ENCODE results near the gene CENPB.

The CENPB gene

GRCh38 chr20:3784863-3785239, 1.7 kb downstream of the CENPB start:
- Histone ChIP-seq H3K79me1 (ENCODE audit: low read depth, low read length) (peaks cover 11% of the 10 kb centered on the region), H3K23ac (ENCODE audit: low read depth, low read length, poor library complexity) (peak overlapping the region; percentile 66), H3K18ac (ENCODE audit: low read length) (no peak overlapping the region), H3K9ac (ENCODE audit: low read depth, low read length, poor library complexity) (no peak overlapping the region), H3K27me3 (ENCODE audit: control insufficient read depth in 3 of 3, insufficient read depth in 3 of 3, low read depth in 1 of 3, low read length in 3 of 3) (peaks cover 0 to 4% (median under 1%) of the 10 kb centered on the region in 3 experiments), H3K4ac (ENCODE audit: low read length) (no peak overlapping the region), H2BK12ac (ENCODE audit: low read length) (no peak overlapping the region), H3K27ac (replicated peaks; ENCODE audit: low read length) (no peak overlapping the region), H4K8ac (ENCODE audit: low read depth, low read length) (no peak overlapping the region), H2AK5ac (ENCODE audit: low read depth, low read length) (no peak overlapping the region), H2BK15ac (ENCODE audit: low read length) (no peak overlapping the region), H3K4me1 (ENCODE audit: control insufficient read depth in 2 of 2, insufficient read depth in 1 of 2, low read depth in 1 of 2, low read length in 2 of 2) (peaks cover 3 to 17% of the 10 kb centered on the region in 2 donors), H2BK120ac (ENCODE audit: low read depth, low read length) (no peak overlapping the region), H3K36me3 (replicated peaks in 1 of 2; ENCODE audit: control insufficient read depth in 2 of 2, insufficient read depth in 2 of 2, low read length in 2 of 2) (peaks cover 0 to 4% of the 10 kb centered on the region in 2 donors), H3K4me3 (ENCODE audit: low read length in 2 of 2) (no peak overlapping the region), H2AFZ (ENCODE audit: low read length) (no peak overlapping the region), H3K14ac (ENCODE audit: low read length) (no peak overlapping the region), H3K9me3 (replicated peaks in 1 of 2; ENCODE audit: control insufficient read depth in 2 of 2, insufficient read depth in 1 of 2, low read depth in 1 of 2, low read length in 2 of 2) (no peaks in the 10 kb centered on the region), H2BK5ac (ENCODE audit: low read length) (no peak overlapping the region), H4K91ac (ENCODE audit: low read depth, low read length, poor library complexity) (no peak overlapping the region), H3K4me2 (ENCODE audit: insufficient read depth, low read length, poor library complexity, severe bottlenecking) (no peak overlapping the region)
- WGBS, 2 donors (ENCODE audit: extremely low coverage in 2 of 2, insufficient read length in 2 of 2, insufficient replicate concordance in 1 of 2): no CpG with 5 or more reads among the region's 6 CpGs
- no peak for DNase-seq (ENCODE audit: low spot score)

- H2BK15ac ChIP-seq (ENCODE audit: low read length): no peak overlapping the region
- no peaks in the 10 kb centered on the region for H3K9me3 ChIP-seq (replicated peaks in 1 of 2; ENCODE audit: control insufficient read depth in 2 of 2, insufficient read depth in 1 of 2, low read depth in 1 of 2, low read length in 2 of 2)
- H3K36me3 ChIP-seq (replicated peaks in 1 of 2; ENCODE audit: control insufficient read depth in 2 of 2, insufficient read depth in 2 of 2, low read length in 2 of 2): peaks cover 0 to 4% of the 10 kb centered on the region in 2 donors
- no peak overlapping the region for H3K4me3 ChIP-seq (ENCODE audit: low read length in 2 of 2)
- no peak overlapping the region for H3K4ac ChIP-seq (ENCODE audit: low read length)
- H3K27me3 ChIP-seq (ENCODE audit: control insufficient read depth in 3 of 3, insufficient read depth in 3 of 3, low read depth in 1 of 3, low read length in 3 of 3): peaks cover 0 to 9% (median 5%) of the 10 kb centered on the region in 3 experiments
- no peak overlapping the region for H3K9ac ChIP-seq (ENCODE audit: low read depth, low read length, poor library complexity)
- H4K8ac ChIP-seq (ENCODE audit: low read depth, low read length): no peak overlapping the region
- no CpG with 5 or more reads among the region's 17 CpGs for WGBS, 2 donors (ENCODE audit: extremely low coverage in 2 of 2, insufficient read length in 2 of 2, insufficient replicate concordance in 1 of 2)
- no peak overlapping the region for H3K4me2 ChIP-seq (ENCODE audit: insufficient read depth, low read length, poor library complexity, severe bottlenecking)
- no peak overlapping the region for H3K18ac ChIP-seq (ENCODE audit: low read length)
- H2BK12ac ChIP-seq (ENCODE audit: low read length): no peak overlapping the region
- H3K79me1 ChIP-seq (ENCODE audit: low read depth, low read length): peaks cover 11% of the 10 kb centered on the region
- no peak overlapping the region for H4K91ac ChIP-seq (ENCODE audit: low read depth, low read length, poor library complexity)
- no peak overlapping the region for H2AFZ ChIP-seq (ENCODE audit: low read length)
- no peak overlapping the region for H3K14ac ChIP-seq (ENCODE audit: low read length)
- no peak overlapping the region for H2BK120ac ChIP-seq (ENCODE audit: low read depth, low read length)
- H2AK5ac ChIP-seq (ENCODE audit: low read depth, low read length): no peak overlapping the region
- no peak overlapping the region for H3K27ac ChIP-seq (replicated peaks; ENCODE audit: low read length)
- no peak for DNase-seq (ENCODE audit: low spot score)
- H3K23ac ChIP-seq (ENCODE audit: low read depth, low read length, poor library complexity): peak overlapping the region; percentile 66
- H3K4me1 ChIP-seq (ENCODE audit: control insufficient read depth in 2 of 2, insufficient read depth in 1 of 2, low read depth in 1 of 2, low read length in 2 of 2): peaks cover 3 to 17% of the 10 kb centered on the region in 2 donors
- no peak overlapping the region for H2BK5ac ChIP-seq (ENCODE audit: low read length)
These were observed 2.2 kb downstream of the CENPB start for GRCh38 chr20:3784216-3784853.

GRCh38 chr20:3783511-3784195, 2.9 kb downstream of the CENPB start:
- Histone ChIP-seq H3K18ac (ENCODE audit: low read length) (no peak overlapping the region), H3K27me3 (ENCODE audit: control insufficient read depth in 3 of 3, insufficient read depth in 3 of 3, low read depth in 1 of 3, low read length in 3 of 3) (peaks cover under 1 to 14% (median 12%) of the 10 kb centered on the region in 3 experiments), H2BK12ac (ENCODE audit: low read length) (no peak overlapping the region), H4K91ac (ENCODE audit: low read depth, low read length, poor library complexity) (no peak overlapping the region), H3K36me3 (replicated peaks in 1 of 2; ENCODE audit: control insufficient read depth in 2 of 2, insufficient read depth in 2 of 2, low read length in 2 of 2) (peaks cover 0 to 4% of the 10 kb centered on the region in 2 donors), H2BK120ac (ENCODE audit: low read depth, low read length) (no peak overlapping the region), H2AK5ac (ENCODE audit: low read depth, low read length) (no peak overlapping the region), H3K79me1 (ENCODE audit: low read depth, low read length) (peaks cover 11% of the 10 kb centered on the region), H2BK5ac (ENCODE audit: low read length) (no peak overlapping the region), H3K9ac (ENCODE audit: low read depth, low read length, poor library complexity) (no peak overlapping the region), H3K4me1 (ENCODE audit: control insufficient read depth in 2 of 2, insufficient read depth in 1 of 2, low read depth in 1 of 2, low read length in 2 of 2) (peaks cover 3 to 17% of the 10 kb centered on the region in 2 donors), H3K4ac (ENCODE audit: low read length) (no peak overlapping the region), H3K4me3 (ENCODE audit: low read length in 2 of 2) (no peak overlapping the region), H4K8ac (ENCODE audit: low read depth, low read length) (no peak overlapping the region), H3K9me3 (replicated peaks in 1 of 2; ENCODE audit: control insufficient read depth in 2 of 2, insufficient read depth in 1 of 2, low read depth in 1 of 2, low read length in 2 of 2) (no peaks in the 10 kb centered on the region), H3K14ac (ENCODE audit: low read length) (no peak overlapping the region), H3K27ac (replicated peaks; ENCODE audit: low read length) (no peak overlapping the region), H3K23ac (ENCODE audit: low read depth, low read length, poor library complexity) (no peak overlapping the region), H2AFZ (ENCODE audit: low read length) (no peak overlapping the region), H3K4me2 (ENCODE audit: insufficient read depth, low read length, poor library complexity, severe bottlenecking) (no peak overlapping the region), H2BK15ac (ENCODE audit: low read length) (no peak overlapping the region)
- no peak for DNase-seq (ENCODE audit: low spot score)
- WGBS, 2 donors (ENCODE audit: extremely low coverage in 2 of 2, insufficient read length in 2 of 2, insufficient replicate concordance in 1 of 2): no CpG with 5 or more reads among the region's 10 CpGs

GRCh38 chr20:3783068-3783489, 3.5 kb downstream of the CENPB start:
- H2BK120ac ChIP-seq (ENCODE audit: low read depth, low read length): no peak overlapping the region
- no CpG with 5 or more reads among the region's 2 CpGs for WGBS, 2 donors (ENCODE audit: extremely low coverage in 2 of 2, insufficient read length in 2 of 2, insufficient replicate concordance in 1 of 2)

More at GRCh38 chr20:3783068-3783489, 3.5 kb downstream of the CENPB start:
- Histone ChIP-seq H3K27me3 (ENCODE audit: control insufficient read depth in 3 of 3, insufficient read depth in 3 of 3, low read depth in 1 of 3, low read length in 3 of 3) (peaks cover 2 to 20% (median 18%) of the 10 kb centered on the region in 3 experiments), H4K8ac (ENCODE audit: low read depth, low read length) (no peak overlapping the region), H3K14ac (ENCODE audit: low read length) (no peak overlapping the region), H2AFZ (ENCODE audit: low read length) (no peak overlapping the region), H2AK5ac (ENCODE audit: low read depth, low read length) (no peak overlapping the region), H3K4ac (ENCODE audit: low read length) (no peak overlapping the region), H3K18ac (ENCODE audit: low read length) (no peak overlapping the region), H3K4me3 (ENCODE audit: low read length in 2 of 2) (no peak overlapping the region), H3K9ac (ENCODE audit: low read depth, low read length, poor library complexity) (no peak overlapping the region), H3K9me3 (replicated peaks in 1 of 2; ENCODE audit: control insufficient read depth in 2 of 2, insufficient read depth in 1 of 2, low read depth in 1 of 2, low read length in 2 of 2) (no peaks in the 10 kb centered on the region), H2BK5ac (ENCODE audit: low read length) (no peak overlapping the region), H3K4me1 (ENCODE audit: control insufficient read depth in 2 of 2, insufficient read depth in 1 of 2, low read depth in 1 of 2, low read length in 2 of 2) (peaks cover 3 to 19% of the 10 kb centered on the region in 2 donors), H3K4me2 (ENCODE audit: insufficient read depth, low read length, poor library complexity, severe bottlenecking) (no peak overlapping the region), H2BK15ac (ENCODE audit: low read length) (no peak overlapping the region), H3K79me1 (ENCODE audit: low read depth, low read length) (peaks cover 11% of the 10 kb centered on the region), H2BK12ac (ENCODE audit: low read length) (no peak overlapping the region), H3K23ac (ENCODE audit: low read depth, low read length, poor library complexity) (no peak overlapping the region), H4K91ac (ENCODE audit: low read depth, low read length, poor library complexity) (no peak overlapping the region), H3K27ac (replicated peaks; ENCODE audit: low read length) (no peak overlapping the region), H3K36me3 (replicated peaks in 1 of 2; ENCODE audit: control insufficient read depth in 2 of 2, insufficient read depth in 2 of 2, low read length in 2 of 2) (peaks cover 0 to 4% of the 10 kb centered on the region in 2 donors)
- no peak for DNase-seq (ENCODE audit: low spot score)
